PC-3 (cell line): ENCODE results near the gene ZIC2. TPM values are rescaled to one million over a fixed set of nuclear protein-coding genes. Genes with fewer than 3 reads are reported as not detected.

Experiments
- ATAC-seq: fragments of 200-7000 bp; cut with Tn5 transposase; 2 replicates; pipeline ENCODE4 v1.9.1; 2020; ENCODE audit warnings: mild to moderate bottlenecking, moderate library complexity
- BruUV-seq: library from RNA; stranded (reverse); fragments of 400-500 nt; replicated peaks from 2 replicates; lab custom pipeline; 2021; lab: Mats Ljungman, UMichigan
- CTCF ChIA-PET: fragments of 300-600 bp; sonication (Branson Sonifier 250); formaldehyde crosslinking; loops from one replicate; lab custom pipeline; 2022; ENCODE audit warnings: antibody characterized with exemption; lab: Charles Lee
- POLR2A ChIA-PET: fragments of 300-600 bp; sonication (Branson Sonifier 250); formaldehyde crosslinking; loops from one replicate; lab custom pipeline; 2022; ENCODE audit warnings: antibody characterized with exemption; ENCODE audit not compliant: unreplicated experiment; lab: Charles Lee
- DNase-seq: peaks from one replicate; pipeline ENCODE4 v3.0.0-alpha.2; 2015
- H2AFZ ChIP-seq: fragments of 300-600 bp; sonication (generic); 2 replicates; pipeline ENCODE4 v1.6.0; 2016; ENCODE audit warnings: antibody characterized with exemption, low read length
- H3F3A ChIP-seq: fragments of 300-600 bp; sonication (generic); one replicate; pipeline ENCODE4 v1.6.0; 2017; ENCODE audit warnings: antibody characterized with exemption, low read length, control low read depth, mild to moderate bottlenecking; ENCODE audit not compliant: unreplicated experiment
- H3K27ac ChIP-seq: fragments of 300-600 bp; sonication (generic); 2 replicates; pipeline ENCODE4 v1.5.1; 2016; ENCODE audit warnings: mild to moderate bottlenecking, low read length
- H3K27me3 ChIP-seq: fragments of 300-600 bp; sonication (generic); 2 replicates; pipeline ENCODE4 v1.6.1; 2016; ENCODE audit warnings: low read length, mixed read lengths
- H3K36me3 ChIP-seq: fragments of 300-600 bp; sonication (generic); 2 replicates; pipeline ENCODE4 v1.6.1; 2016; ENCODE audit warnings: low read depth, mixed run types, low read length, mixed read lengths
- H3K4me1 ChIP-seq: fragments of 300-600 bp; sonication (generic); 2 replicates; pipeline ENCODE4 v1.5.1; 2016; ENCODE audit warnings: low read length; ENCODE audit not compliant: insufficient read depth
- H3K4me2 ChIP-seq: fragments of 300-600 bp; sonication (generic); 2 replicates; pipeline ENCODE4 v1.6.0; 2016; ENCODE audit warnings: low read length
- H3K4me3 ChIP-seq: fragments of 300-600 bp; sonication (generic); 2 replicates; pipeline ENCODE4 v1.5.1; 2016; ENCODE audit warnings: mild to moderate bottlenecking, low read length, mixed read lengths
- H3K79me2 ChIP-seq: fragments of 300-600 bp; sonication (generic); 2 replicates; pipeline ENCODE4 v1.6.1; 2017; ENCODE audit warnings: low read length, mixed read lengths
- H3K9ac ChIP-seq: fragments of 300-600 bp; sonication (generic); 2 replicates; pipeline ENCODE4 v1.6.0; 2016; ENCODE audit warnings: mild to moderate bottlenecking, low read length
- H3K9me2 ChIP-seq: fragments of 300-600 bp; sonication (generic); replicated peaks from 2 replicates; pipeline ENCODE4 v1.6.1; 2016; ENCODE audit warnings: mixed run types, low read length, mixed read lengths
- H3K9me3 ChIP-seq: fragments of 300-600 bp; sonication (generic); 2 replicates; pipeline ENCODE4 v1.6.1; 2016; ENCODE audit warnings: low read length, mixed read lengths
- H4K20me1 ChIP-seq: fragments of 300-600 bp; sonication (generic); 2 replicates; pipeline ENCODE4 v1.6.1; 2016; ENCODE audit warnings: low read length, mixed read lengths
- CTCF ChIP-seq: fragments of 300-600 bp; sonication (generic); conservative IDR thresholded peaks from 2 replicates; pipeline ENCODE4 v1.5.1; 2017; ENCODE audit warnings: antibody characterized with exemption, low read depth, mild to moderate bottlenecking, low read length
- EZH2 ChIP-seq: fragments of 300-600 bp; sonication (generic); IDR thresholded peaks from one replicate; pipeline ENCODE4 v1.6.1; 2017; ENCODE audit warnings: antibody characterized with exemption, mild to moderate bottlenecking, low read length; ENCODE audit not compliant: unreplicated experiment
- EZH2phosphoT487 ChIP-seq: fragments of 300-600 bp; sonication (generic); IDR thresholded peaks from 2 replicates; pipeline ENCODE4 v1.6.1; 2018; ENCODE audit warnings: mild to moderate bottlenecking, antibody characterized with exemption, low read length, borderline replicate concordance
- intact Hi-C: fragments of 100-400 bp; cut with micrococcal nuclease; formaldehyde crosslinking; loops from 2 replicates; pipeline ENCODE4 v1.9.0; 2023
- total RNA-seq: library from RNA; depleted of rRNA; stranded (reverse); fragments of >200 nt; gene quantifications from 2 replicates; pipeline ENCODE4 v1.2.3, GENCODE V29; 2014

Gene ZIC2
- total RNA-seq, 1 experiment from 2014 or later: not detected

DNA sequence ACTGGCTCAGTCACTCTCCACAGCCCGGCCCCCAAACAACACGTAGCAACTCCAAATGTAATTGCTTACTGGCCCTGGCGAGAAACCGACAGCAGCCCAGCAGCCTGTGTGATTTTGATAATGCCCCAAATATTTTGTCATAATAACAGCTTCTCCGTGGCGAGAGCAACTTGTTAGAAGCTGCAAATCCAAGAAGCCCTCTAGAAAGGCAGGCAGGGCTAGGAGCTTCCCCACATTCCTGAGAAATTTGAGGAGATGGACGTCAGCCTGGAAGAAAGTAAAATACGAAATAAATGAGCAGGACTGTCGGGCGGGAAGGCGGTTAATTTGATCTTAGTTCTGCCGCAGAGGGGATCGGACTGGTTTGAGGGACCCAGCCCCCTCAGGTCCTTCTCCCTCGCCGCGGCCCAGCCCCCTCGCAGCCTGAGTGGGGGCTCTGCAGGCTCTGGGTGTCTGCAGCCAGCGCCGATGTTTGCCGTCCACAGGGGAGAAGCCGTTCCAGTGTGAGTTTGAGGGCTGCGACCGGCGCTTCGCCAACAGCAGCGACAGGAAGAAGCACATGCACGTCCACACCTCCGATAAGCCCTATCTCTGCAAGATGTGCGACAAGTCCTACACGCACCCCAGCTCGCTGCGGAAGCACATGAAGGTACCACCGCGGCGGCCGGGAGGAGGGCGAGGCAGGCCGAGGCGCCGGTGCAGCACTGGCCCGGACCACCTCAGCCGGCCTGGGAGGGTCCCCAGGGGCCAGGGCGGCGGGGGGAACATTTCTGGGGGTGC lies 3.1 kb downstream of the ZIC2 start:
- H3K4me3 ChIP-seq: no peak overlapping the region
- no peak for ATAC-seq
- intact Hi-C loops: no loop called here

DNA sequence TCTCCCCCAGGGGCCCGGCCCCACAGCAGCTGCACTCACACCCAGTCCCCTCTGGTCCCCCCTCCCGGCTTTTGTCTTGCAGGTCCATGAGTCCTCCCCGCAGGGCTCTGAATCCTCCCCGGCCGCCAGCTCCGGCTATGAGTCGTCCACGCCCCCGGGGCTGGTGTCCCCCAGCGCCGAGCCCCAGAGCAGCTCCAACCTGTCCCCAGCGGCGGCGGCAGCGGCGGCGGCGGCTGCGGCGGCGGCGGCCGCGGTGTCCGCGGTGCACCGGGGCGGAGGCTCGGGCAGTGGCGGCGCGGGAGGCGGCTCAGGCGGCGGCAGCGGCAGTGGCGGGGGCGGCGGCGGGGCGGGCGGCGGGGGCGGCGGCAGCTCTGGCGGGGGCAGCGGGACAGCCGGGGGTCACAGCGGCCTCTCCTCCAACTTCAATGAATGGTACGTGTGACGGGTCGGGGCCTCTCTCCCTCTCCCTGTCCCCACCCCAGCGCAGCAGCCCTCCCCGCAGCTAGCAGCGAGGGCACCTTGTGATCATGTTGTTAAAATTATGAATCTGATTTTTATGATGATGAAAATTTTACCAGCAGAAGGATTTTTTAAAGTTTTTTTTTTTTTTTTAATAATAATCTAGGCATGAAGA lies 3.8 kb downstream of the ZIC2 start:
- Histone ChIP-seq H3K79me2 (no peaks in the 10 kb centered on the region), H3K9me3 (no peaks in the 10 kb centered on the region), H3K4me2 (no peak overlapping the region), H3K4me3 (no peak overlapping the region), H2AFZ (no peak overlapping the region), H4K20me1 (no peaks in the 10 kb centered on the region), H3K36me3 (no peaks in the 10 kb centered on the region), H3K27me3 (peaks cover 56% of the 10 kb centered on the region), H3F3A (no peaks in the 10 kb centered on the region), H3K4me1 (no peaks in the 10 kb centered on the region), H3K27ac (no peak overlapping the region), H3K9ac (no peak overlapping the region), H3K9me2 (no peaks in the 10 kb centered on the region)
- CTCF ChIA-PET: no interaction called here
- POLR2A ChIA-PET: no interaction called here
- TF ChIP-seq EZH2phosphoT487: no peak
- no peak for TF ChIP-seq CTCF
- TF ChIP-seq EZH2: no peak
- no TSS peak for BruUV-seq
- ATAC-seq (no peak), DNase-seq (no peak)
- intact Hi-C loops: no loop called here

More for the DNA sequence above, 3.1 kb downstream of the ZIC2 start:
- Histone ChIP-seq H3K9ac (no peak overlapping the region), H3K9me2 (no peaks in the 10 kb centered on the region), H3F3A (no peaks in the 10 kb centered on the region), H3K36me3 (no peaks in the 10 kb centered on the region), H3K27ac (no peak overlapping the region), H3K4me2 (no peak overlapping the region), H3K79me2 (no peaks in the 10 kb centered on the region), H4K20me1 (no peaks in the 10 kb centered on the region), H3K9me3 (no peaks in the 10 kb centered on the region), H2AFZ (no peak overlapping the region), H3K4me1 (peaks cover 5% of the 10 kb centered on the region; the same call in 1 of the 2 replicates), H3K27me3 (peaks cover 60% of the 10 kb centered on the region)
- POLR2A ChIA-PET: no interaction called here
- no peak for DNase-seq
- TF ChIP-seq CTCF: no peak
- TF ChIP-seq EZH2: no peak
- no peak for TF ChIP-seq EZH2phosphoT487
- CTCF ChIA-PET: no interaction called here
- no TSS peak for BruUV-seq
